ENCODE measurements around the gene SARDH. TPM values are rescaled to one million over a fixed set of nuclear protein-coding genes. Genes with fewer than 3 reads are reported as not detected.

Gene SARDH
- polyA plus RNA-seq, 3 donors = not detected

GRCh38 chr9:133672503-133673257 lies 65.5 kb downstream of the SARDH start:
- intact Hi-C loops (cut with micrococcal nuclease) = no loop called here
- no peak overlapping the region for H2AFZ ChIP-seq (ENCODE audit: insufficient read depth, low read depth, low read length, poor library complexity, severe bottlenecking)
- Mint-ChIP-seq H3K4me3 (no peak overlapping the region), H3K9me3 (peaks cover 0 to 5% (median 0%) of the 10 kb centered on the region in 7 donors), H3K4me1 (no peaks in the 10 kb centered on the region), H3K36me3 (no peaks in the 10 kb centered on the region), H3K27me3 (ENCODE audit: low read depth in 3 of 3) (peaks cover 2 to 9% (median 3%) of the 10 kb centered on the region in 3 donors), H3K27ac (no peak overlapping the region)
- no peaks in the 10 kb centered on the region for H4K20me1 ChIP-seq (ENCODE audit: insufficient read depth, low read length)
- H3K9ac ChIP-seq (ENCODE audit: insufficient read depth, low read length, poor library complexity, severe bottlenecking) = no peak overlapping the region
- DNase-seq = no peak
- no peaks in the 10 kb centered on the region for H3K36me3 ChIP-seq (replicated peaks in 1 of 2; ENCODE audit: control insufficient read depth in 1 of 2, insufficient read depth in 2 of 2, low read length in 2 of 2)
- H3K9me3 ChIP-seq (replicated peaks in 1 of 2; ENCODE audit: control insufficient read depth in 1 of 2, insufficient read depth in 1 of 2, low read length in 2 of 2) = no peaks in the 10 kb centered on the region
- TF ChIP-seq CTCF (IDR thresholded peaks at IDR 0.05) = no peak
- WGBS (ENCODE audit: insufficient coverage) = 88% methylated on average over 28 of the region's 31 CpGs
- no peak overlapping the region for H3K27ac ChIP-seq (ENCODE audit: low read depth in 1 of 2, low read length in 2 of 2)
- H3K4me1 ChIP-seq (ENCODE audit: control insufficient read depth in 1 of 2, insufficient read depth in 2 of 2, low read length in 2 of 2) = no peaks in the 10 kb centered on the region
- no peak overlapping the region for H3K4me2 ChIP-seq (replicated peaks; ENCODE audit: extremely low read depth, low read length, poor library complexity, severe bottlenecking)
- no peaks in the 10 kb centered on the region for H3K27me3 ChIP-seq (ENCODE audit: control insufficient read depth in 2 of 2, insufficient read depth in 2 of 2, low read length in 2 of 2)
- no peak overlapping the region for H3K4me3 ChIP-seq (replicated peaks in 1 of 3; ENCODE audit: low read depth in 2 of 3, low read length in 3 of 3)
- no peaks in the 10 kb centered on the region for H3K79me2 ChIP-seq (ENCODE audit: insufficient read depth, low read length)

- Histone ChIP-seq H3K79me2 (ENCODE audit: insufficient read depth, low read length) (no peaks in the 10 kb centered on the region), H4K20me1 (ENCODE audit: insufficient read depth, low read length) (no peaks in the 10 kb centered on the region), H3K4me3 (replicated peaks in 1 of 3; ENCODE audit: low read depth in 2 of 3, low read length in 3 of 3) (no peak overlapping the region), H3K9ac (ENCODE audit: insufficient read depth, low read length, poor library complexity, severe bottlenecking) (no peak overlapping the region), H3K4me1 (ENCODE audit: control insufficient read depth in 1 of 2, insufficient read depth in 2 of 2, low read length in 2 of 2) (no peaks in the 10 kb centered on the region), H3K4me2 (replicated peaks; ENCODE audit: extremely low read depth, low read length, poor library complexity, severe bottlenecking) (no peak overlapping the region), H3K27ac (ENCODE audit: low read depth in 1 of 2, low read length in 2 of 2) (no peak overlapping the region), H2AFZ (ENCODE audit: insufficient read depth, low read depth, low read length, poor library complexity, severe bottlenecking) (no peak overlapping the region), H3K9me3 (replicated peaks in 1 of 2; ENCODE audit: control insufficient read depth in 1 of 2, insufficient read depth in 1 of 2, low read length in 2 of 2) (no peaks in the 10 kb centered on the region), H3K27me3 (ENCODE audit: control insufficient read depth in 2 of 2, insufficient read depth in 2 of 2, low read length in 2 of 2) (no peaks in the 10 kb centered on the region), H3K36me3 (replicated peaks in 1 of 2; ENCODE audit: control insufficient read depth in 1 of 2, insufficient read depth in 2 of 2, low read length in 2 of 2) (no peaks in the 10 kb centered on the region)
- no peaks in the 10 kb centered on the region for H3K4me1 Mint-ChIP-seq
- no peak overlapping the region for H3K27ac Mint-ChIP-seq
- no peak for TF ChIP-seq CTCF (IDR thresholded peaks at IDR 0.05)
- peaks cover 2 to 9% (median 4%) of the 10 kb centered on the region in 3 donors for H3K27me3 Mint-ChIP-seq (ENCODE audit: low read depth in 3 of 3)
- H3K4me3 Mint-ChIP-seq = no peak overlapping the region
- whole genome bisulfite sequencing (ENCODE audit: insufficient coverage) = 84% methylated on average over 20 of the region's 21 CpGs
- no peak for DNase-seq
- peaks cover 0 to 5% (median 0%) of the 10 kb centered on the region in 7 donors for H3K9me3 Mint-ChIP-seq
- intact Hi-C loops (cut with micrococcal nuclease) = no loop called here
- no peaks in the 10 kb centered on the region for H3K36me3 Mint-ChIP-seq
Measured at GRCh38 chr9:133671371-133671770, 66.8 kb downstream of the SARDH start.
